GM21619 (cell line): ENCODE results near the gene ABLIM2.

ENCODE experiments used
- ATAC-seq: cut with Tn5 transposase; IDR thresholded peaks from one replicate; pipeline ENCODE4 v1.9.1; 2021; ENCODE audit not compliant: unreplicated experiment

Gene ABLIM2

GRCh38 chr4:7917669-7918068 is 240.9 kb downstream of the ABLIM2 start:
- no peak for ATAC-seq

DNA sequence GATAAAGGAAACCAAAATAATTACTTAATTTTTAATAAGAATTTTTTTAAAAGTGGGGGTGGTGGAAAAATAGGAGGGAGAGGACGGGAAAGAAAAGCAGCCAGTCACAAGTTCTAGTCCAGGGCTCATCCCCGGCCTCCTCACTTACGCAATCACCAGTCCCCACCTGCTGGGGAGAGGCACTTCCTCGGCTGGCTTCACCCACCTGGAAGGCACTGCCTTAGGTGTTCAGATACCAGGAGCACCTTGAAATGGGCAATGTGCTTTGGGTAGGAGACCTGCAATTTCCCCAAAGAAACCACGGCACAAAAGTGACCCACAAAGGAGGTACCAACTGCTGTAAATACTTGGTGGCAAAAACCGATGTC is 242.8 kb downstream of the ABLIM2 start:
- ATAC-seq = no peak
